Measurements from ENCODE around the gene ICA1.
"Not testable (repeated sequence)": the region's sequence is repeated elsewhere in the genome, so short reads cannot be mapped to it uniquely, and the experiment has no call there.

Gene ICA1

GRCh38 chr7:8109196-8110022 lies 152.6 kb downstream of the ICA1 start:
- DNase-seq (ENCODE audit: low read depth in 4 of 4, low spot score in 1 of 4): no peak

DNA sequence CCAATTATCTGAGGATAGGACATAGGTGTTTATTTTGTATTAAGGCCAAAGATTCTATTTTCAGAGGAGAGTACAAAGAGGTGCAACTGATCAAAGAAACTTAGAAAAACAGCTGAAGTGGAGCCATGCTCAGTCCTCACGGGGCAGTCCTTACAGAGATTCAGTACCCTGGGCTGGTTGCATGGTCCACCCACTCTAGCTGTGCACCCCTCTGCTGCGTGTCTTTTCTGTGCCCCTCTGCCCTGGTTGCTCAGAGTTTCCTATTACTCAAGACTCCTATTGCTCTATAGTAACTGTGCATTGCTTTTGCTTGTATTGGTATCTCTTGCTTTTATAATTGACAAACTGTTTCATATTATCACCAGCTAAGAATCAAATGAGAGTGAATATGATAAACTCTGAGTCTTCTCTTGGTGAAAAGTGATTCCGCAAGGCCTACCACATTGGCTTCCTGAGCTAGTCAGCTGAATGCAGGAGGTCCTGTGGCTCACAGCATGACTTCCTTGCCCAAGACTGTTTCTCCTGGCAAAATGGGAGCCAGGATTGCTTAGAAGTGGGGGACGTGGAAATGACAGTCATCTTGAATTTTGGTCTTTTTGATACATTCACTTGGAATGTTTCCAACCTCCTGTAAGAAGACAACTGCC lies 156.4 kb downstream of the ICA1 start:
- no peak for DNase-seq (ENCODE audit: low read depth in 4 of 4, low spot score in 1 of 4)

DNA sequence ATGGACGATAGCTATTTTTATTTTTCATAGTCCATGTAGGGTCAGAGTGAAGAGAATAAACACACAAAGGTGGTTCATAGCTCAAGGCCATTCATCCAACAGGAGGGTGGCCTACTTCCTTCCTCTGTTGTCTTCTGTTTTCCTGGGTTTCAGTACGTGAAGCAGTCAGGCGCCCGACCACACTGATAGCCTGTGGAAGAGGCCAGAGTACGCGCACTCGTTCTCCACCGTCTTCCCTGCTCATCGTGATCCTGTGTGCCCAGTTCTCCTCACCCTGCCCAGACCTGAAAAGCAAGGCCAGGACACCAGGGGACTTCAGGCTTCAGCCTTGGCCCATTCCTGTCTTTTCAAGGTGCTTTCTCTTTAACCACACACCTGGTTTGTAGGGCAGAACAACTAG lies 158.7 kb downstream of the ICA1 start:
- no peak for DNase-seq (ENCODE audit: low read depth in 4 of 4, low spot score in 1 of 4)

- not testable (repeated sequence) for DNase-seq (ENCODE audit: low read depth in 4 of 4, low spot score in 1 of 4)
Measured at GRCh38 chr7:8101292-8101691, 160.7 kb downstream of the ICA1 start.

GRCh38 chr7:8094164-8095140 lies 167.5 kb downstream of the ICA1 start:
- no peak for DNase-seq (ENCODE audit: low read depth in 4 of 4, low spot score in 1 of 4)

GRCh38 chr7:8092140-8092539 lies 169.8 kb downstream of the ICA1 start:
- no peak for DNase-seq (ENCODE audit: low read depth in 4 of 4, low spot score in 1 of 4)

GRCh38 chr7:8089036-8089780 lies 172.8 kb downstream of the ICA1 start:
- no peak for DNase-seq (ENCODE audit: low read depth in 4 of 4, low spot score in 1 of 4)

- DNase-seq (ENCODE audit: low read depth in 4 of 4, low spot score in 1 of 4): no peak
Measured at GRCh38 chr7:8086239-8086638, 175.7 kb downstream of the ICA1 start.

DNA sequence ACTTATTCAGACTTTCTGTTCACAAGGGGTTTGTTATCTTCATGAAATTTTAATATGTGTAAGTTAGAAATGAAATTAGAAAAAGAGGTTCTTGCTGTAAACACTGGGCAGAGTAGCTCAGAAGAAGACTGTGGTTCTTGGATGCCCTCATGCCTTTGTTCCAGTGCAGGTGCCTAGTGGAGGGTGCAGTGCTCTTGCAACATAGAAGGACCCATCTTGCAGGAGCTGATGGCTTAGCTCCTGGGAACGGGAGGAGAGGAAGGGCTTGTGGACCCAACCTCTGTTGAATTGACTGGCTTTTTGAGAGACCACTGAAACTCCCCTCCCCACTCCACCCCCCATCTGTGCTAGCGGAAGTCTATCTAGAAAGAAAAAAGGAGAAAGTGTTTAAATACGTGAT lies 176.5 kb downstream of the ICA1 start:
- no peak for DNase-seq (ENCODE audit: low read depth in 4 of 4, low spot score in 1 of 4)

GRCh38 chr7:8084836-8085235 lies 177.1 kb downstream of the ICA1 start:
- no peak for DNase-seq (ENCODE audit: low read depth in 4 of 4, low spot score in 1 of 4)

DNA sequence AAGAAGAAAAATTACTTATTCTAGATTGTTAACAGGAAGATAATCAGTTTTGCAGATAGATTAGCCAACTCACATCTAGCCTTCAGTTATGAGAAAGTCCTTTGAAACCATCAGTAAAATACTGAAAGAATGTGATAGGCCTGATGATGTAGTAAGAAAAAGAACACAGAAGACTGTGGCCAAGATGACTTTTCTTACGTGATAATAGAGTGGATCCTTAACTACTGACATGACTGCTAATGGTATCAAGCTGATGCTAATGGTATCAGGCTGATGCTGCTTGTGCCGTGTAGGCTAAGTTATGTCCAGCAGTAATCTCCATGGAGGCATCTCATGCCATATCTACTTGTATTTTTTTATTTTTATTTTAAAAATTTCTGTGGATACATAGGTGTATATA lies 179.2 kb downstream of the ICA1 start:
- DNase-seq (ENCODE audit: low read depth in 4 of 4, low spot score in 1 of 4): no peak

- no peak for DNase-seq (ENCODE audit: low read depth in 4 of 4, low spot score in 1 of 4)
Measured at GRCh38 chr7:8078418-8078817, 183.5 kb downstream of the ICA1 start.

DNA sequence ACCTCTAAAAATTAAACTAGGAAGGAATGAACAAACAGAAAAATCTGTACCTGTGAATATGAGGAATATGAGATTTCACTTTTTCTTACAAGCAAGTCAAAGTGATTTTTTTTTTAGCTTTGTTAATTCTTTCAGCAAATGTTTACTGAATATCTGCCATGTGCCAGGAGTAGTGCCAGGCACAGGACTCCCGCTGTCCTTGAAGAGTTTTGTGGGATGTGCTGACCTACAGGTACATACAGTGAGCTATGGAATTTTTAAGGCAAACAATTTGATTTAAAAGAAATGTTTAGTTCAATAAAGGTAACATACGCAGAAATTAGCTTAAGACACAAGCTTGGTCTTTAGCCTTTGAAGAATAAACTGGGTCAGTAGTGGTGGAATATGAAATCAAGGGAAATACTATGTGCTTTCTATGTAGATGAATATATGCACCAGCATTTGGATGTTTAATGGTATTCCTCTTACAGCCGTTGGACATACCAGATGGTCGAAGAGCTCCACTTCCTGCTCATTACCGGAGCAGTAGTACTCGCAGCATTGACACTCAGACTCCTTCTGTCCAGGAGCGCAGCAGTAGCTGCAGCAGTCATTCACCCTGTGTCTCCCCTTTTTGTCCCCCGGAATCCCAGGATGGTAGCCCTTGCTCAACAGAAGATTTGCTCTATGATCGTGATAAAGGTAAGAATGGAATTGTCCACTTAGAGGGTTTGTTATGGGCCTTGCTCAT lies 191.4 kb downstream of the ICA1 start:
- DNase-seq (ENCODE audit: low read depth in 4 of 4, low spot score in 1 of 4): no peak

GRCh38 chr7:8068892-8069686 lies 192.9 kb downstream of the ICA1 start:
- DNase-seq (ENCODE audit: low read depth in 4 of 4, low spot score in 1 of 4): no peak

DNA sequence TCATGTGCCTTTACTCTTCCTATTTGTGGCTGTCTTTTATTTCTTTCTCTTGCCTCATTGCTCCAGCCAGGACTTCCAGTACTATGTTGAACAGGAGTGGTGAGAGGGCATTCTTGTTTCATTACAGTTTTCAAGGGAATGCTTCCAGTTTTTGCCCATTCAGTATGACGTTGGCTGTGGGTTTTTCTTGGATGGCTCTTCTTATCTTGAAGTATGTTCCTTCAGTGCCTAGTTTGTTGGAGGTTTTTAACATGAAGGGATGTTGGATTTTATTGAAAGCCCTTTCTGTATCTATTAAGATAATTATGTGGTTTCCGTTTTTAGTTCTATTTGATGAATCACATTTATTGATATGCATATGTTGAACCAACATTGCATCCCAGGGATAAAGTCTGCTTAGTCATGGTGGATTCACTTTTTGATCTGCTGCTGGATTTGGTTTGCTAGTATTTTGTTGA lies 196.6 kb downstream of the ICA1 start:
- DNase-seq (ENCODE audit: low read depth in 4 of 4, low spot score in 1 of 4): no peak

DNA sequence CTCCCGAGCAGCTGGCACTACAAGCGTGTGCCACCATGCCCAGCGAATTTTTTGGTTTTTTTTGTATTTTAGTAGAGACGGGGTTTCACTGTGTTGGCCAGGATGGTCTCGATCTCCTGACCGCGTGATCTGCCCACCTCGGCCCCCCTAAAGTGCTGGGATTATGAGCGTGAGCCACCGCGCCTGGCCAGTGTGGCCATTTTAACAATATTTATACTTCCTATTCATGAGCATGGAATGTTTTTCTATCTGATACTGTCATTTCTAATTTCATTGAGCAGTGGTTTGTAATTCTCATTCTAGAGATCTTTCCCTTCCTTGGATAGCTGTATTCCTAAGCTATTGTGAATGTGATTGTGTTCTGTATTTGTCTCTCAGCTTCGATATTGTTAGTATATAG lies 197.1 kb downstream of the ICA1 start:
- DNase-seq (ENCODE audit: low read depth in 4 of 4, low spot score in 1 of 4): no peak

DNA sequence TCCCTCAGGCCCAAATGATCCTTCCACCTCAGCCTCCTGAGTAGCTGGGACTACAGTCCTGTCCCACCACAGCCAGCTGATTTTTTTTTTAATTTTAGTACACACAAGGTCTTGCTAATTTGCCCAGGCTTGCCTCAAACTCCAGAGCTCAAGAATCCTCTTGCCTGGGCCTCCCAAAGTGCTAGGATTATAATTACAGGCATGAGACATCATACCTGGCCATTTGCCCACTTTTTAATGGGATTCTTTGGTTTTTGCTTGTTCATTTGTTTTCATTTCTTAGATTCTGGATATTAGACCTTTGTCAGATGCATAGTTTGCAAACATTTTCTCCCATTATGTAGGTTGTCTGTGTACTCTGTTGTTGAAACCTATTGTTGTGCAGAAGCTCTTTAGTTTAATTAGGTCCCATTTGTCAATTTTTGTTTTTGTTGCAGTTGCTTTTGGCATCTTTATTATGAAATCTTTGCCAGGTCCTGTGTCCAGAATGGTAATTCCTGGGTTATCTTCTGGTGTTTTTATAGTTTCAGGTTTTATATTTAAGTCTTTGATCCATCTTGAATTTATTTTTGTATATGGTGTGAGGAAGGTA lies 198.2 kb downstream of the ICA1 start:
- no peak for DNase-seq (ENCODE audit: low read depth in 4 of 4, low spot score in 1 of 4)

GRCh38 chr7:8063300-8063699 lies 198.7 kb downstream of the ICA1 start:
- DNase-seq (ENCODE audit: low read depth in 4 of 4, low spot score in 1 of 4): not testable (repeated sequence)

All from stimulated activated CD4-positive, alpha-beta T cell treated with anti-CD3 and anti-CD28 coated beads, Interleukin-1b, Interleukin-23, amount 100 ng/mL, for 24 hours (primary cell).